Endothelial cell of umbilical vein (primary cell): ENCODE results near the gene C1orf105. TPM values are rescaled to one million over a fixed set of nuclear protein-coding genes. Genes with fewer than 3 reads are reported as not detected.

Experiments used
- BruUV-seq: library from RNA; stranded (reverse); fragments of 400-500 nt; replicated peaks from 2 replicates; lab custom pipeline; 2021; lab: Mats Ljungman, UMichigan
- CTCF ChIA-PET: fragments of 300-600, 350-600 bp; sonication (Branson Sonifier 250); formaldehyde crosslinking; loops from one replicate; lab custom pipeline; 2021; ENCODE audit warnings: antibody characterized with exemption, inconsistent platforms; lab: Charles Lee
- POLR2A ChIA-PET: fragments of 300-600, 350-600 bp; sonication (Branson Sonifier 250); formaldehyde crosslinking; loops from one replicate; lab custom pipeline; 2021; ENCODE audit warnings: antibody characterized with exemption, inconsistent platforms; lab: Charles Lee
- DNase-seq: peaks from one replicate; pipeline ENCODE4 v3.0.0-alpha.2; 2011; ENCODE audit warnings: low read depth, low spot score
- FAIRE-seq: peaks from 2 replicates; lab custom pipeline; 2011; peaks lifted over from hg19 to GRCh38; lab: Jason Lieb, UNC
- H2AFZ ChIP-seq: 2 replicates; pipeline ENCODE4 v1.6.0; 2012; ENCODE audit warnings: low read depth, low read length, control low read depth, inconsistent platforms
- H3K27ac ChIP-seq: 2 replicates; pipeline ENCODE4 v1.5.1; 2011; ENCODE audit warnings: low read depth, mild to moderate bottlenecking, control low read depth, low read length, moderate library complexity; ENCODE audit not compliant: insufficient read depth
- H3K27me3 ChIP-seq, 2 experiments: 2 replicates each; pipeline versions ENCODE4 v1.6.0 to v1.6.1; 2011; ENCODE audit warnings: low read length in 2 of 2, mixed read lengths in 1 of 2; ENCODE audit not compliant: control insufficient read depth in 2 of 2, insufficient read depth in 2 of 2
- H3K36me3 ChIP-seq, 2 experiments: 2 replicates in 1 of 2; 3 replicates in 1 of 2; pipeline ENCODE4 v1.5.1; 2011; ENCODE audit warnings: low read length in 2 of 2, mild to moderate bottlenecking in 1 of 2, moderate library complexity in 1 of 2; ENCODE audit not compliant: control insufficient read depth in 2 of 2, insufficient read depth in 2 of 2; ENCODE audit errors: extremely low read depth in 1 of 2
- H3K4me1 ChIP-seq: 3 replicates; pipeline ENCODE4 v1.5.1; 2011; ENCODE audit warnings: mild to moderate bottlenecking, low read length; ENCODE audit not compliant: control insufficient read depth, insufficient read depth; ENCODE audit errors: extremely low read depth
- H3K4me2 ChIP-seq: 2 replicates; pipeline ENCODE4 v1.6.1; 2011; ENCODE audit warnings: low read length, control low read depth, mixed read lengths; ENCODE audit not compliant: insufficient read depth
- H3K4me3 ChIP-seq, 3 experiments: fragments of 200-600 bp in 1 of 3; sonication (generic), shearing (Covaris generic) in 1 of 3; replicated peaks in 1 of 3; 2 replicates each; pipeline ENCODE4 v1.5.1; 2011 to 2016; ENCODE audit warnings: control low read depth in 3 of 3, low read length in 3 of 3, mild to moderate bottlenecking in 2 of 3, inconsistent platforms in 1 of 3, low read depth in 1 of 3, moderate library complexity in 1 of 3; ENCODE audit not compliant: insufficient read depth in 1 of 3
- H3K79me2 ChIP-seq: 2 replicates; pipeline ENCODE4 v1.6.0; 2012; ENCODE audit warnings: low read length, inconsistent platforms; ENCODE audit not compliant: control insufficient read depth, insufficient read depth
- H3K9ac ChIP-seq: replicated peaks from 2 replicates; pipeline ENCODE3; 2011; ENCODE audit warnings: low read length, control low read depth; ENCODE audit not compliant: insufficient read depth; ENCODE audit errors: extremely low read depth
- H3K9me1 ChIP-seq: replicated peaks from 3 replicates; pipeline ENCODE4 v1.6.0; 2011; ENCODE audit warnings: mild to moderate bottlenecking, low read length; ENCODE audit not compliant: control insufficient read depth, insufficient read depth; ENCODE audit errors: extremely low read depth
- H3K9me3 ChIP-seq: replicated peaks from 2 replicates; pipeline ENCODE4 v1.5.1; 2012; ENCODE audit warnings: low read length, inconsistent platforms; ENCODE audit not compliant: control insufficient read depth, insufficient read depth
- H4K20me1 ChIP-seq: replicated peaks from 2 replicates; pipeline ENCODE3; 2011; ENCODE audit warnings: mild to moderate bottlenecking, low read length; ENCODE audit not compliant: control insufficient read depth, insufficient read depth; ENCODE audit errors: extremely low read depth
- FOS ChIP-seq: IDR thresholded peaks from 2 replicates; pipeline ENCODE4 v1.6.1; 2011; ENCODE audit warnings: mild to moderate bottlenecking, low read length, moderate library complexity, borderline replicate concordance; ENCODE audit not compliant: insufficient read depth
- GATA2 ChIP-seq: IDR thresholded peaks from 2 replicates; pipeline ENCODE4 v1.7.0; 2011; ENCODE audit warnings: low read depth, mild to moderate bottlenecking, moderate library complexity, mixed read lengths, low read length; ENCODE audit not compliant: insufficient read length, insufficient read depth
- JUN ChIP-seq: IDR thresholded peaks from 2 replicates; pipeline ENCODE4 v1.6.1; 2011; ENCODE audit warnings: borderline replicate concordance, low read depth; ENCODE audit not compliant: insufficient read length, insufficient read depth
- MAX ChIP-seq: IDR thresholded peaks from 2 replicates; pipeline ENCODE4 v1.6.1; 2011; ENCODE audit not compliant: insufficient read depth, insufficient read length
- POLR2A ChIP-seq: IDR thresholded peaks from 2 replicates; pipeline ENCODE4 v1.6.1; 2012; ENCODE audit warnings: low read depth, mild to moderate bottlenecking, control low read depth, low read length
- POLR2AphosphoS5 ChIP-seq: IDR thresholded peaks from 2 replicates; pipeline ENCODE4 v1.6.1; 2012; ENCODE audit warnings: low read depth, mild to moderate bottlenecking, control low read depth, low read length, moderate library complexity; ENCODE audit not compliant: insufficient read depth
- dilution Hi-C: fragments of 300-500 bp; cut with MboI; formaldehyde crosslinking; loops from one replicate; pipeline ENCODE4 v1.15.0; 2019; ENCODE audit warnings: low sequenced_read_pairs; ENCODE audit not compliant: extremely low pct_ligation_motif_present
- intact Hi-C: fragments of 100-400 bp; cut with micrococcal nuclease; formaldehyde crosslinking; loops from one replicate; pipeline ENCODE4 v1.10.0; 2022
- polyA plus RNA-seq, 4 experiments: library from polyadenylated mRNA; depleted of rRNA in 3 of 4; stranded (reverse) in 3 of 4; unstranded in 1 of 4; fragments of >200 nt; gene quantifications; 2 replicates each; pipeline versions ENCODE4 v1.2.1 to v1.2.3, GENCODE V29; 2011 to 2012; ENCODE audit warnings: missing spikeins in 1 of 4
- total RNA-seq: library from RNA; stranded (reverse); gene quantifications from 2 replicates; pipeline ENCODE4 v1.2.3, GENCODE V29; 2021
- TF ChIP-seq, protein P1 (sequence below), 2 donors: IDR thresholded peaks; 1 replicate in 1 of 2; 2 replicates in 1 of 2; pipeline ENCODE4 v1.5.1; 2011; ENCODE audit warnings: low read length in 2 of 2, mild to moderate bottlenecking in 2 of 2, moderate library complexity in 2 of 2, control low read depth in 1 of 2, inconsistent platforms in 1 of 2, low read depth in 1 of 2; ENCODE audit not compliant: insufficient read depth in 1 of 2; ENCODE audit errors: extremely low read depth in 1 of 2

C1orf105 gene
- total and polyA plus RNA-seq, 2 donors (not counting 3 experiments of a cell fraction or from before 2014, with no cell fraction given) = not detected

GRCh38 chr1:172401892-172402291, 18.6 kb upstream of the C1orf105 start:
- Histone ChIP-seq H3K4me1 (peaks cover 22% of the 10 kb centered on the region), H3K9me1 (no peaks in the 10 kb centered on the region), H3K4me3 (no peak overlapping the region), H3K36me3 (no peaks in the 10 kb centered on the region), H3K4me2 (no peak overlapping the region), H3K27me3 (no peaks in the 10 kb centered on the region), H2AFZ (no peak overlapping the region), H3K9ac (no peak overlapping the region), H3K9me3 (no peaks in the 10 kb centered on the region), H3K79me2 (no peaks in the 10 kb centered on the region), H3K27ac (no peak overlapping the region), H4K20me1 (no peaks in the 10 kb centered on the region)
- ChIA-PET POLR2A (no interaction called here), CTCF (interaction anchor here (1.1 to 6.1 kb wide), 2 partner anchors 76 to 400 kb away, joined by 3 to 73 read pairs; no protein-coding TSS in a partner anchor)
- DNase-seq (no peak), FAIRE-seq (no peak)
- TF ChIP-seq MAX = no peak
- TF ChIP-seq, protein P1, sequence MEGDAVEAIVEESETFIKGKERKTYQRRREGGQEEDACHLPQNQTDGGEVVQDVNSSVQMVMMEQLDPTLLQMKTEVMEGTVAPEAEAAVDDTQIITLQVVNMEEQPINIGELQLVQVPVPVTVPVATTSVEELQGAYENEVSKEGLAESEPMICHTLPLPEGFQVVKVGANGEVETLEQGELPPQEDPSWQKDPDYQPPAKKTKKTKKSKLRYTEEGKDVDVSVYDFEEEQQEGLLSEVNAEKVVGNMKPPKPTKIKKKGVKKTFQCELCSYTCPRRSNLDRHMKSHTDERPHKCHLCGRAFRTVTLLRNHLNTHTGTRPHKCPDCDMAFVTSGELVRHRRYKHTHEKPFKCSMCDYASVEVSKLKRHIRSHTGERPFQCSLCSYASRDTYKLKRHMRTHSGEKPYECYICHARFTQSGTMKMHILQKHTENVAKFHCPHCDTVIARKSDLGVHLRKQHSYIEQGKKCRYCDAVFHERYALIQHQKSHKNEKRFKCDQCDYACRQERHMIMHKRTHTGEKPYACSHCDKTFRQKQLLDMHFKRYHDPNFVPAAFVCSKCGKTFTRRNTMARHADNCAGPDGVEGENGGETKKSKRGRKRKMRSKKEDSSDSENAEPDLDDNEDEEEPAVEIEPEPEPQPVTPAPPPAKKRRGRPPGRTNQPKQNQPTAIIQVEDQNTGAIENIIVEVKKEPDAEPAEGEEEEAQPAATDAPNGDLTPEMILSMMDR (IDR thresholded peaks at IDR 0.05; ENCODE audit: extremely low read depth in 1 of 2, insufficient read depth in 1 of 2, low read depth in 1 of 2, low read length in 2 of 2) = peak in 1 of 2 donors; percentile 7
- no peak for TF ChIP-seq GATA2
- no peak for TF ChIP-seq FOS
- TF ChIP-seq POLR2A = no peak
- no peak for TF ChIP-seq POLR2AphosphoS5
- no peak for TF ChIP-seq JUN
- dilution Hi-C loops (loop anchor here (25.0 kb wide), 1 partner anchor 390 kb away; no protein-coding TSS in a partner anchor), intact Hi-C loops (no loop called here)
- BruUV-seq = no TSS peak
